Hypothalamus (tissue), 51 donors: Measurements from ENCODE around the gene NCLN.
"Not testable (repeated sequence)": the region's sequence is repeated elsewhere in the genome, so short reads cannot be mapped to it uniquely, and the experiment has no call there.

ENCODE experiments used
- DNase-seq, 51 donors: peaks; one replicate each; lab custom pipeline; 2025; lab: John Stamatoyannopoulos, UW

Gene NCLN

DNA sequence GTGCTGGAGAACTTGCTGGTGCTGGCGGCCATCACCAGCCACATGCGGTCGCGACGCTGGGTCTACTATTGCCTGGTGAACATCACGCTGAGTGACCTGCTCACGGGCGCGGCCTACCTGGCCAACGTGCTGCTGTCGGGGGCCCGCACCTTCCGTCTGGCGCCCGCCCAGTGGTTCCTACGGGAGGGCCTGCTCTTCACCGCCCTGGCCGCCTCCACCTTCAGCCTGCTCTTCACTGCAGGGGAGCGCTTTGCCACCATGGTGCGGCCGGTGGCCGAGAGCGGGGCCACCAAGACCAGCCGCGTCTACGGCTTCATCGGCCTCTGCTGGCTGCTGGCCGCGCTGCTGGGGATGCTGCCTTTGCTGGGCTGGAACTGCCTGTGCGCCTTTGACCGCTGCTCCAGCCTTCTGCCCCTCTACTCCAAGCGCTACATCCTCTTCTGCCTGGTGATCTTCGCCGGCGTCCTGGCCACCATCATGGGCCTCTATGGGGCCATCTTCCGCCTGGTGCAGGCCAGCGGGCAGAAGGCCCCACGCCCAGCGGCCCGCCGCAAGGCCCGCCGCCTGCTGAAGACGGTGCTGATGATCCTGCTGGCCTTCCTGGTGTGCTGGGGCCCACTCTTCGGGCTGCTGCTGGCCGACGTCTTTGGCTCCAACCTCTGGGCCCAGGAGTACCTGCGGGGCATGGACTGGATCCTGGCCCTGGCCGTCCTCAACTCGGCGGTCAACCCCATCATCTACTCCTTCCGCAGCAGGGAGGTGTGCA lies 6.6 kb upstream of the NCLN start:
- DNase-seq, result no peak

DNA sequence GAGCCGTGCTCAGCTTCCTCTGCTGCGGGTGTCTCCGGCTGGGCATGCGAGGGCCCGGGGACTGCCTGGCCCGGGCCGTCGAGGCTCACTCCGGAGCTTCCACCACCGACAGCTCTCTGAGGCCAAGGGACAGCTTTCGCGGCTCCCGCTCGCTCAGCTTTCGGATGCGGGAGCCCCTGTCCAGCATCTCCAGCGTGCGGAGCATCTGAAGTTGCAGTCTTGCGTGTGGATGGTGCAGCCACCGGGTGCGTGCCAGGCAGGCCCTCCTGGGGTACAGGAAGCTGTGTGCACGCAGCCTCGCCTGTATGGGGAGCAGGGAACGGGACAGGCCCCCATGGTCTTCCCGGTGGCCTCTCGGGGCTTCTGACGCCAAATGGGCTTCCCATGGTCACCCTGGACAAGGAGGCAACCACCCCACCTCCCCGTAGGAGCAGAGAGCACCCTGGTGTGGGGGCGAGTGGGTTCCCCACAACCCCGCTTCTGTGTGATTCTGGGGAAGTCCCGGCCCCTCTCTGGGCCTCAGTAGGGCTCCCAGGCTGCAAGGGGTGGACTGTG lies 5.9 kb upstream of the NCLN start:
- no peak for DNase-seq

DNA sequence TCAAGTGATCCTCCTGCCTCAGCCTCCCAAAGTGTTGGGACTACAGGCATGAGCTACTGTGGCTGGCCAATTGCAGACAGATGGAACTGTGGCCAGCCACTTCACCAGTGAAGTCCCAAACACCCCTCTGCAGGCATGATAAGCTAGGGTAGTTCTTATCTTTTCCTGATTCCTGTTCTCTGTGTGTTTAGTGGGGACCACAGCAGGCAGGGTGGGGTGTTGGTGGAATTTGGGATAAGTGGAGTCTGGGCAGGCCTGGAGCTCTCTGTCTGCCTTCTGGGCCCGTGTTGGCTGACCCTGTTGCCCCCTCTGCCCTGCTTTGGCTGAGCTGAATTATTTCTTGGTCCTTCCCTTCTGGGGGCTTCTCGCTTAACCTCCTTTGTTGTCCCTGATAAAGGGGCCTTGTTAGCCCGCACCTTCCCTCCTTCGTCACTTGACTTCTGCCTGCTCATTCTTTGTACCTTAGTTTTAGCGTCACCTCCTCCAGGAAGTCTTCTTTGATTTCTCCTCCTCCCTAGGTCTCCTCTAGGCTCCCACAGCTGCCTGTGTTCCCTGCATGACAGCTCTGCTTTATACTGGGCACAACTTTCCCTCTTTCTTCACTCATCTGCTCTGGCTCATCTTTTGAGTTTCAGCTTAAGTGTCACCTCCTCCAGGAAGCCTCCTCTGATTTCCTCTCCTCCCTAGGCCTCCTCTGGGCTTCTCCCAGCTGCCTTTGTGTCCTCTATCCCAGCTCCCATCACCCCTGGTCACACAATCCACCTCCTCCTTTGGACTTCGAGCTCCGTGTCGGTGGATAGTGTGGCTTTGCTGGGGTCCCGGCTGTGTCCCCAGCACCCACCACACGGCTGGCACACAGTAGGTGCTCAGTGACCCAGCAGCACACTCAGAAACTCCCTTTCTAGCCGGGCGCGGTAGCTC lies 1.7 kb upstream of the NCLN start:
- DNase-seq, result no peak

DNA sequence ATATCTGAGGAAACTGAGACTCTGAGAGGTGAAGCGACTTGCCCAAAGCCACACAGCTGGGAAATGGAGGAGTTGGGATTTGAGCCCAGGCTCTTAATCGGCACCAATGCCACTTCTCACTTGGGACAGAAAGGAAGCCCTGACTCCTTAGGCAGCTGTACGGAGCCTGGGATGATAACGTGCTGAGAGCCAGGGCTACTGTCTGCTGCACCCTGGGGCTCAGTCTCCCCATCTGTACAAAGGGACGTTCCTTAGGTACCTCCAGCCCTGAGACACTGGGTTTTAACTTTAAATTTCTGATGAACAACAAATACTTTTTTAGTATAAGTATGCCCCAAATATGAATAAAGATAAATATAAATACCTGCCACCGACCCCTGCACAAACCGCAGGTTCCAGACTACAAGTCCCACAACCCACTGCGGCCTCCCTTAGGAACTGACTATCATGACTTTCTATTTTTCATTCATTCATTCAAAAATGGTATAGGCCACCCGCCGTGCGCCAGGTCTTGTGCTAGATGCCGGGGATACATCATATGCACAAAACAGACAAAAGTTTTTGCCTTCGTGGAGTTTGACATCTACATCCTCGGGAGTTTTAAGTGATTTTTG lies 776 bp upstream of the NCLN start:
- DNase-seq, result peak in 37 of 51 donors; percentile 51 to 93 (median 78)

DNA sequence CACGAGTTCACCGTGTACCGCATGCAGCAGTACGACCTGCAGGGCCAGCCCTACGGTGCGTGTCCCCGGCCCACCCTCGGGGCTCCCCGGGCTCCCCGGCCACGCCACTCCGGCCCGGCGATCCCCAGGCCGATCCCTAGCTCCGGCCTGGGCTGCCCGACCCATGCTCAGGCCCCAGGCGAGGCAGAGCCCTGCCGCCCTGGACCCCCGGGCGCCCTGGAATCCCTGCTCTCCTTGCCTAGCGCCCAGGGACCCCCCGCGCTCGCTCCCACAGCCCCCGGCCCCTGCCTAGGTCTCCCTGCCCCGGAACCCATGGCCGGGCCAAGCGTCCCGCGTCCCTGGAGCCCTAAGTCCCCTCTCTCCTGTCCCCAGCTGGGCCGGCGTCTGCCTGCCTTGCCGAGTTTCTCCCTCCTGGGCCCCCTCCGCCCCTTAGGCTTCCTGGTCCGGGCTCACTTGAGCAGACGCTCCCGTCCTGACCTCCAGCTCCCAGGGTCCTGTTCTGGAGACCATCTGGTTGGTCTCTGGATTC lies 494 bp downstream of the NCLN start:
- no peak for DNase-seq

DNA sequence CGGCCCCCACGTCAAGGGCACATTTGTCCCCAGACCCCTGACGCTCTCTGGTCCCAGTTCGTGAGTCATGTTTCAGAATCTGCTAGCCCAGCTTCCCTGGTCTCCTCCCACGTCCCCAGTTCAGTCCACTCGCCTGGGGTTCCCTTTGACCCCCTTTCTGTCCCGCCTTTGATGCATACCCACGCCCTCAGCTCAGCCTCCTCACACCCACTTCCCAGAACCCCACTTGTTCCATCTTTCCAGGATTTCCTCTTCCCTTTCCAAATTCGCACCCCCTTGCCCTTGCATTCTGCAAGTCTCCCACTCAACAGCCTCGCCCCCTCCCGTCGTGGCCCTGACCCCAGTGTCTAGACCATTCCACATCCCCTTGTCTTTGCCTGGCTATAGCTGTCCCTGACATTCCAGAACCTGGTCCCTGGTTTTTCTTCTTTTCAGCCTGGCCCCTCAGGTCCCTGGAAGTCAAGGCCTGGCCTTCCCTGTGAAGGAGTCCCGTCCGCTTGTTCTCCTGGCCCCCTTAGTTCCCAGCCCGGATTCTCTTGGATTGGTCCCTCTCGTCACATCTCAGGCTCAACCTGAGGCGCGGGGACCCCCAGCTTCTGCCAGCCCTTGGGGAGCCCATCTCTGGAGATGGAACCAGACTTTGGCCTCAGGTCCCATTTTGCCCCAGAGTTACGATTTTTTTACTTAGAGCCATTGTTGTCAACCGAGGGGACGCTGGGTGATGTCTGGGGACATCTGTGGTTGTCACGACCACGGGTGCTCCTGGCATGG lies 1.3 kb downstream of the NCLN start:
- no peak for DNase-seq

DNA sequence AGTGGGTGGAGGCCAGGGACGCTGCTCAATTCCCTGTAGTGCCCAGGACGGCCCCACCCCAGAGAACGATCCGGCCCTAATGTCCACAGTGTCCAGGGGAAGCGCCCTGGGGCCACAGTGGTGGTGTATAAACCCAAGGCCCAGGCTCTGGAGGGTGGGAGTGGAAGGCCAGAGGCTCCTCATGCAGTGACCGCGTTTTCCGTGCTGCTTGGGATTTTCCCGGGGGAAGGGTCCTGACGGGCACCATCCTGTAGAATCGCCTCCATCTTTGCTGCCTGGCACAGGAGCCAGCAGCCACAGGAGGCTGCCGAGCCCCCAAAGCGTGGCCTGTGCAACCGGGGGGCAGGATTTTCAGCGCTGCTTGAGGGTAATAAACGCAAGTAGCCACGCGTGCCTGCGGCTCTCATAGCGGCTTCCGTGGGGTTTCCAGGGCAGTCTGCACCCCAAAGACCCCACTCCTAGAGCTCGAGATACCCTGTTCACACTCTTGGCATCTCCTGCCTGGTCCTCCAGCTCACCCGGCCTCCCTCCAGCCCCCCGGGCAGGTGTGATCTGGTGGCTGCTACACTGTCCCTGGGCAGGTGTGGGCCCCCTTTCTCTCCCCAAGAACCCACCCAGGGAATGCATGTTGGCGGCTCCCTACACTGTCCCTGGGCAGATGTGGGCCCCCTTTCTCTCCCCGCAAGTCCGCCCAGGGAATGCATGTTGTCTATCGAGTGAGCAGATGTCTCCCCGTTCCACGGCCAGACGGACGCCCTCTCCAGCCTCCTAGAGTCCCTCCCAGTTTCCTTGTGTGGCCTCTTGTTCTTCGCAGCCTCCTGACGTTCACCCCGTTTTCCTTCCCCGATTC lies 2.2 kb downstream of the NCLN start:
- DNase-seq, result no peak

DNA sequence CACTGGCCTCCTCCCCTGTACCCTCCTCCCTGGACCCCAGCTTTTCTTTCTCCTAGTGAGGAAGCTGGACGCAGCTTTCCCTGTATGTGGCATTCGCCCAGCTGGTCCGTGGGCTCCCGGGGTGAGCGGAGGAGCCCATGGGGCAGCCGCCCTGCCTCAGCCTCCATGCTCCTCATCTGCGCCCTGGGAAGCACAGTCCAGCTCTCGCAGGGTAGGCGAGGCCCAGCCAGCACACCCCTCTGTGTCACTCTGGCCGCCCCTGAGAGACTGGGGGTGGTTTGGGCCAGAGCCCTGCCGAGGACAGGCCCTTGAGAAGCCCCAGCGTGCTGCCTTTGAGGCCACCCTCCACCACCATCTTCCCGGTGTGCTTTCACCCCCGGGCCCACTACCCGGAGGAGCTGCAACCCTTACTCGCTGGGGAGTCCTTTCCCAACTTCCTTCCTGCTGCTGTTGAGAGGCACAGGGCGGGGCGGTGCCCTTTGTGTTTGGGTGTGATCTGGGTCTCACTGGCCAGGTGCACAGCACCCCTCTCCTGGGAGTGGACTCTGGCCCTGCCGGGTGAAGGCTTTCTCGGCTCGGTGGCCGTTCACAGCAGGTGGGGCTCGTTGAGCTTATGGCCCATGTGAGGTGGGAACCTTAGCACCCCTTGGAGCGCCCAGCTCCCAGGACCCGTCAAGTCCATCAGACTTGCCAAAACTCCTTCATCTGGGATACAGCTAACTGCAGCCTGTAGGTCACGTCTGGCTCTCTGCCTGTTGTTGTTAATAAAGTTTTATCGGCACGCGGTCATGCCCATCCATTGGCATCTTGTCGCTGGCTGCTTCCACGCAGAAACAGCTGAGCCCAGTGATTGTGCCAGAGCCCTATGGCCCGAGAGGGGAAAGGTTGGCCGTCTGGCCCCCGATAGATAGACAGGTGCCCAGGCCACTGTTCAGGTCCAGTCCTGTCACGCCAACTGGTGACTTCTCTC lies 3.2 kb downstream of the NCLN start:
- no peak for DNase-seq

DNA sequence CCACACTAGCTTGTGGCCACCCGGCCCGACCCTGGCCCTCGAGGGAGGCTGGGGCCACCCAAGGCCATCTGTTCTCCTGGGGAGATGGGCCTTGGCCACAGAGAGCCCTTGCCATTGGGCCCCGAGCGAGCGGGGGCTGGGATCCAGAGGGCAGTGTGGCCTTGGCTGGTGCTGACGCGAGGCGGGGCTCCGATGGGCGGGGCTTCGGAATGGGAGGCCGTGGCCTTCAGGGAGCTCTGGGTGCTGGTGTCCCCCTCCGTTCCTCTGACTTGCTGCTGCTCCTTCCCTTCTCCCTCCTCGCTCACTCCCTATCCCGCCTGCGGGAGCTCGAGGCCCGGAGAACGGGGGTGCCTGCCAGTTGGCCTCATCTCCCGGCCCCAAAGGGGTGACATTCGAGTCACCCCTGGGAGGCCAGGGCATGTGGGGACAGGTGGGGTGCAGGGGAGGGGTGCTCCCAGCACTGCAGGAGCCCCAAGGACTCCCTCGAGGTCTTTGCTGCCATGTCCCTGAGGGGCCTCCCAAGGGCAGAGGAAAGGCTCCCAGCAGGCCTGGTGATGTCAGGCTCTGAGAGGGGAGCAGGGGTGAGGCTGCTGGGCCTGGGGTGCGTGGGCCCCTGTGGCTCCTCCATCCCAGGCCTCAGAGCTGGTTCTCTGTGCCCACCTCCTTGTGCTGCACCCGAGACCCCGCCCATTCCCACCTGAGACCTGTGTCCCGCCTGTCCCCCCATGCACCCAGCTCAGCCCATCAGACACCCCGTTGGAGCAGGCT lies 4.2 kb downstream of the NCLN start:
- no peak for DNase-seq

DNA sequence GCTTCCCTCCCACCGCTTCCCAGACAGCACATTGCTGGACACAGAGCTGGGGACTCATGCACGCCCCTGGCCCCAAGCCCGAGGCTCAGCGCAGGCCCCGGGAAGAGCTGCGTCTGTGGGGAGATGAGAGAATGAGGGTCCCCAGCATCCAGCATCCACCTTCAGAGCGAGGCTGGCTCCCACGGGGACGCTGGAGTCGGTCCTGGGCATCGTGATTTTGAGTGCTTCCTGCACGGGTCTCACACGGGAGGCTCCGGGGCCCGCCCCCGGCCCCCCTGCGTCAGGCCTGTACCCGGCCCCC lies 4.7 kb downstream of the NCLN start:
- DNase-seq, result no peak

DNA sequence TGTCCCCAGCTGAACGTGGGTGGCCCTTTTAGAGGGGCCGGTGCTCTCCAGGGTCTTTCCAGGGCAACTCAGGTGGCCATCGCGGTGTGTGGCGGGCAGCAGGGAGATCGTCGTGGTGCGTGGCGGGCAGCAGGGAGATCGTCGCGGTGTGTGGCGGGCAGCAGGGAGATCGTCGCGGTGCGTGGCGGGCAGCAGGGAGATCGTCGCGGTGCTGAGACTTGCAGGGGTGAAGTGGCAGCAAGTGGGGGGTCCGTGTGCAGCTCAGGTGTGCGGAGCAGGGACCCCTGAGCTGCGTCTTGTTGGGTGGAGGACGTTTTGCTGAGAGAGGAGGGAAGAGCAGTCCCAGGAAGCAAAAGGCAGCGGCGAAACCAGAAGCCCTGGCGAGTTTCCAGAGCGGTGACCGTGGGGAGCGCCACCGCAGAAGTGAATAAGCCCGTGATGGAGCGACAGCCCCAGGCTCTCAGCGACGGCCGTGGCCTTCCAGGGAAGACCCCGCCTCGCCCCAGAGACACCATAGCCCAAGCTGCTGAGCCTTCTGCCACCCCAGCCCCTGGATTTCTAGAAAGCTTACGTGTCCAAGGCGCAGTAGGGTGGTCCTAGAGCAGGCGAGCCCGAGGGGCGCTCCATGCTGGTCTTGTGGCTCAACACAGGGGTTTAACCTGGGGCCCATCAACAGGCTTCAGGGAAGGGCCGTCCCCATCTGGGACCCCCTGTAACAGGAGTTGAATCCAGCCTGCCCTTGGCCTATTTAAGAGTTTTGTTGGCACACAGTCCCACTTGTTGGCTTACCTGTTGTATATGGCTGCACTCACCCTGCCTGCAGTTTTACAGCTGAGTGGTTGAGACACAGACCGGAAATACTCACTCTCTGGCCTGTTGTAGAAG lies 5.4 kb downstream of the NCLN start:
- no peak for DNase-seq

DNA sequence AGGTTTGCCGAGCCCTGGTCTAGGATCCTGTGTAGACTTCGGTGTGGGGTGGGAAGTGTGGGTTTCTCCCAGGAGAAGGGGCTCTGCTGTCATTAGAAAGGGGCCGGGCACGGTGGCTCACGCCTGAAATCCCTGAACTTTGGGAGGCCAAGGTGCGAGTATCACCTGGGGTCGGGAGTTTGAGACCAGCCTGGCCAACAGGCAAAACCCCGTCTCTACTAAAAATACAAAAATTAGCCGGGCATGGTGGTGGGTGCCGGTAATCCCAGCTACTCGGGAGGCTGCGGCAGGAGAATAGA lies 6.0 kb downstream of the NCLN start:
- DNase-seq, result not testable (repeated sequence)

DNA sequence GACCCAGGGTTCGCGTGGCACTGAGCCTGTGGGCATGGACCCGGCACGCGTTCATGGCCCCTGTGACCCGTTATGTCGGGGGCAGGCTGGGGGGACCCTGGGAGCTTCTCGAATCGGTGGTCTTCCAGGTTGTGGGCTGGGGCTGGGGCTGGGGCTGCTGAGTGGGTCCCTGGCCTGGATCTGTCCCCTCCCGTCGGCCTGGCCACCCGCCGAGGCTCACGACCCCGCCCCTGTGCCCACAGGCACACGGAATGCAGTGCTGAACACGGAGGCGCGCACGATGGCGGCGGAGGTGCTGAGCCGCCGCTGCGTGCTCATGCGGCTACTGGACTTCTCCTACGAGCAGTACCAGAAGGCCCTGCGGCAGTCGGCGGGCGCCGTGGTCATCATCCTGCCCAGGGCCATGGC lies 6.5 kb downstream of the NCLN start:
- no peak for DNase-seq

DNA sequence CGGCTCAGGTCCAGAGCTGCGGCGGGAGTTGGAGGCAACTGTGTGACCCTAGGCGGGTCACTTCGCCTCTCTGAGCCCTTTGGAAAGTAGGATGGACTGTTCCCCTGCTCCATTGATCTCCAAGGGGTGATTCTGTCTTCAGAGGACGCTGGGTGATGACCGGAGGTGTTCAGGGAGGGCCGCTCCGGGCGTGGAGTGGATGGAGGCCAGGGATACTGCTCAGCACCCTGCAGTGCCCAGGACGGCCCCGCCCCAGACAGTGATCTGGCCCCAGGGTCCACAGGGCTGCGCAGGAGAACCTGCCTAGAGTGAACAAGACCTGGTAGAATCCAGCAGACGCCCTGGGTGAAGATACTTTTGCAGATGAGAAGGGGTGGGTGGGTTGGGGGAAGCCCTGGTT lies 7.0 kb downstream of the NCLN start:
- DNase-seq, result no peak

DNA sequence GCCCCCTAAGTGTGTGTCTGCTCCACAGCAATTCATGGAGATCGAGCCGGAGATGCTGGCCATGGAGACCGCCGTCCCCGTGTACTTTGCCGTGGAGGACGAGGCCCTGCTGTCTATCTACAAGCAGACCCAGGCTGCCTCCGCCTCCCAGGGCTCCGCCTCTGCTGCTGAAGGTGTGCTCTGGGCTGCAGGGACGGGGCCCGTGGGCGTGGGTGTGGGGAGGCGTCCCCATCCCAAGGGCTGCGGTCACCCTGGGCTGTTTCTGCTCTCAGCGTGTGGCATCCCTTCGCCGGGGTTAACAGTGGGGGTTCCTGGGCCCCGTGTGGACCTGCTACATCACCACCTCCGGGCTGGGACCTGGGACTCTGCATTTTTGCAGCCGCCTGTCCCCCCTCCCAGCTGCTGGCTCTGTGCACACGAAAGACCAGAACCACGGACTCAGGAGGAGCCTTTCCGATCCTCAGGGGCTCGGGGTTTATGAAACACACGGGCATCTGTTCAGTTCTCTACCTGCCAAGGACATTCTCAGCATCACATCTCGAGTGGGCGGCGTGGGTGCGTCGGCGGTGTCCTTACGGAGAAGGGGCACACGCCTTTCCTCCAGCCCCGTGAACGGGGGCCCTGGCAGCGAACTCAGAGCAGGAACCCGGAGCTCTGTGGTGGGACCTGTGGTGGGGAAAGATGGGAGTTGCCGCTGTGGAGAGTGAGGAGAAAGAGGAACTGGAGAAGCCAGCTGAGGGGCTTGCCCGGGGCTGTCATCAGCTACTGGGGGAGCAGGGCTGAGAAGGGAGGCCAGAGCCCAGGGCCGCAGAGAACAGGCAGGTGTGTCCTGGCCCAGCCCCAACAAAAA lies 7.8 kb downstream of the NCLN start:
- no peak for DNase-seq
